ENCODE data around the gene AGPAT4.

The AGPAT4 gene

DNA sequence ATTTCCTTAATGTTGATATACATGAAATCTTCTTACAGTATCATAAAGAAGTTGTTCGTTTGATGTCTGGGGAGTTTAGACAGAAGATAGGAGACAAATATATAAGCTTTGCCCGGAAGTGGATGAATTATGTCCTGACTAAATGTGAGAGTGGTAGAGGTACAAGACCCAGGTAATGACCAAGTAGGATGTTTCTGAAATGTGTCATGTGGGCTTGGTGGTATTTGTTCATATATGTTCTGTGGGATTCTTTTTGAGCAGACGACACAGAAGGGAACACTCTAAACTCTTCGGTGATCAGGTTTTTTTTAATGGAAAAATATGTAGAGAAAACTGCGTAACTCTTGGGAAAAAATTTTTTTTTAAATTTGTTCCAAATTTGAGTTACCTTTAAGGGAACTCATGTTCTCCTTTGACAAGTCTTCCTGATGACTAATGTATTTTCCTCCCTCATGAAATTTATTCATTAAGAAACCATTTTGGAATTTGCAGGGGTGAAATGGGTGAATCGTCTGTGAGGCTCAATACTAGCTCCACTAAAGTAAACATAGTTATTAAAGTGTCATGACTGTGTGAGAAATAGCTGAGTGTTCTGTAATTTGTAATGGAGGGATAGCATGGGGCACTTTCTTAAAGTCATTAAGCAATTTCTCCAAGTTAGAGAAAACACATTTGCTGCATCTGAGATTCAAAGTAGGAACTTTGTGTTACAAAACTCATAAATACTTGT lies 181.7 kb downstream of the AGPAT4 start:
- no peak for DNase-seq (ENCODE audit: low read depth)
- no peak overlapping the region for H3K4me3 ChIP-seq (ENCODE audit: low read depth, low read length)
- TF ChIP-seq, protein P1, sequence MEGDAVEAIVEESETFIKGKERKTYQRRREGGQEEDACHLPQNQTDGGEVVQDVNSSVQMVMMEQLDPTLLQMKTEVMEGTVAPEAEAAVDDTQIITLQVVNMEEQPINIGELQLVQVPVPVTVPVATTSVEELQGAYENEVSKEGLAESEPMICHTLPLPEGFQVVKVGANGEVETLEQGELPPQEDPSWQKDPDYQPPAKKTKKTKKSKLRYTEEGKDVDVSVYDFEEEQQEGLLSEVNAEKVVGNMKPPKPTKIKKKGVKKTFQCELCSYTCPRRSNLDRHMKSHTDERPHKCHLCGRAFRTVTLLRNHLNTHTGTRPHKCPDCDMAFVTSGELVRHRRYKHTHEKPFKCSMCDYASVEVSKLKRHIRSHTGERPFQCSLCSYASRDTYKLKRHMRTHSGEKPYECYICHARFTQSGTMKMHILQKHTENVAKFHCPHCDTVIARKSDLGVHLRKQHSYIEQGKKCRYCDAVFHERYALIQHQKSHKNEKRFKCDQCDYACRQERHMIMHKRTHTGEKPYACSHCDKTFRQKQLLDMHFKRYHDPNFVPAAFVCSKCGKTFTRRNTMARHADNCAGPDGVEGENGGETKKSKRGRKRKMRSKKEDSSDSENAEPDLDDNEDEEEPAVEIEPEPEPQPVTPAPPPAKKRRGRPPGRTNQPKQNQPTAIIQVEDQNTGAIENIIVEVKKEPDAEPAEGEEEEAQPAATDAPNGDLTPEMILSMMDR (IDR thresholded peaks at IDR 0.05; ENCODE audit: low read depth, low read length), result no peak
- TF ChIP-seq POLR2A (IDR thresholded peaks at IDR 0.05; ENCODE audit: extremely low read depth, insufficient read length) (no peak), MYC (IDR thresholded peaks at IDR 0.05; ENCODE audit: low read depth, low read length) (no peak)
- TF ChIP-seq, protein P2, sequence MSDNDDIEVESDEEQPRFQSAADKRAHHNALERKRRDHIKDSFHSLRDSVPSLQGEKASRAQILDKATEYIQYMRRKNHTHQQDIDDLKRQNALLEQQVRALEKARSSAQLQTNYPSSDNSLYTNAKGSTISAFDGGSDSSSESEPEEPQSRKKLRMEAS (IDR thresholded peaks at IDR 0.05; ENCODE audit: low read depth, low read length), result no peak

DNA sequence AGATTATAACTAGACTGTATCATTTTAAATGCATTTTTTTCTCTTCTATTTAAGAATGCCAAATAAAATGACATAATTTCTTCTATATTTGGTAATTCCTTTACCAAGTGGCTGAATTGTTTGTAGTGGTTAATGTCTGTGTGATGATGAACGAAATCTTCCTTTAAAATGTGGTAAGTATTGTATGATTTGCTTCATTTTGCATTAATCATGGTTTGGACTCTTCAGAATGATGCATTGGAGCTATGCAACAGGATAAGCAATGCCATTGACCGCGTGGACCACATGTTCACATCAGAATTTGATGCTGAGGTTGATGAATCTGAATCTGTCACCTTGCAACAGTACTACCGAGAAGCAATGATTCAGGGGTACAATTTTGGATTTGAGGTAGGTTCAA lies 182.7 kb downstream of the AGPAT4 start:
- no peak for DNase-seq (ENCODE audit: low read depth)
- no peak overlapping the region for H3K4me3 ChIP-seq (ENCODE audit: low read depth, low read length)
- TF ChIP-seq, protein P1 (IDR thresholded peaks at IDR 0.05; ENCODE audit: low read depth, low read length), result no peak
- TF ChIP-seq MYC (IDR thresholded peaks at IDR 0.05; ENCODE audit: low read depth, low read length), result no peak
- TF ChIP-seq POLR2A (IDR thresholded peaks at IDR 0.05; ENCODE audit: extremely low read depth, insufficient read length), result no peak

DNA sequence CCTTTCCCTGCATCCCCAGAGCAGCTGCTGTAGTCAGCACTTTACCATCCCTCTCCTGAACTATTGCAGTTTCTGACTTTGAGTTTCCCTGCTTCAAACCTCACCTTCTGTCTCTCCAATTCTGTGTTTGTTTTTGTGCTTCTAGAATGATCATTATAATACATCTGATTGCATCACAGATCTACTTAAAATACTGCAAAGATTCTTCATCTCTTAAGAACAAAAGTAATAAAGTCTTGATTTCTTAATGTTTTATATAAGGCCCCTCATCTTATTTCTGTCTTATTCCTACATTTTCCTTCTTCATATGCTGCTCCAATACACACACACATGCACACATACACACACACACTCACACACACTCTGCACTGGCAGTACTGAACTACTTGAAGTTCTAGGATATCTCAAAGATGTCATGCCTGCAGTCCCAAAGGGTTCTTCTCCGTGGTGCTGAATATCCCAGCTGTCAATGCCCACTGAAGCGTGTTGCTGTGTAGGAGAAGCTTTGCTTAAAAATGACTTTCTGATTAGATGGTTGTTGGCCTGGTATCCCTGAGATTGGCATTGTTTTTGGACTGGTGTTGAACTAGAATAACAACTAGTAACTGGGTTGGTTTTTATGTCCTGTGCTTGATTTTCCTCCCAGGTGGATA lies 185.1 kb downstream of the AGPAT4 start:
- H3K4me3 ChIP-seq (ENCODE audit: low read depth, low read length), result no peak overlapping the region
- peak; percentile 21 for DNase-seq (ENCODE audit: low read depth)
- TF ChIP-seq, protein P2 (IDR thresholded peaks at IDR 0.05; ENCODE audit: low read depth, low read length), result 0 out of 2 replicates have a peak, but pooled peaks have one; percentile 26
- TF ChIP-seq POLR2A (IDR thresholded peaks at IDR 0.05; ENCODE audit: extremely low read depth, insufficient read length), result no peak

GRCh38 chr6:161085246-161085645 lies 188.6 kb downstream of the AGPAT4 start:
- DNase-seq (ENCODE audit: low read depth), result no peak
- H3K4me3 ChIP-seq (ENCODE audit: low read depth, low read length), result no peak overlapping the region
- TF ChIP-seq, protein P2 (IDR thresholded peaks at IDR 0.05; ENCODE audit: low read depth, low read length), result no peak
- TF ChIP-seq POLR2A (IDR thresholded peaks at IDR 0.05; ENCODE audit: extremely low read depth, insufficient read length), result no peak
- TF ChIP-seq, protein P1 (IDR thresholded peaks at IDR 0.05; ENCODE audit: low read depth, low read length), result no peak
- TF ChIP-seq MYC (IDR thresholded peaks at IDR 0.05; ENCODE audit: low read depth, low read length), result no peak

GRCh38 chr6:161082215-161082614 lies 191.6 kb downstream of the AGPAT4 start:
- TF ChIP-seq MYC (IDR thresholded peaks at IDR 0.05; ENCODE audit: low read depth, low read length) (no peak), POLR2A (IDR thresholded peaks at IDR 0.05; ENCODE audit: extremely low read depth, insufficient read length) (no peak)
- TF ChIP-seq, protein P2 (IDR thresholded peaks at IDR 0.05; ENCODE audit: low read depth, low read length), result no peak
- TF ChIP-seq, protein P1 (IDR thresholded peaks at IDR 0.05; ENCODE audit: low read depth, low read length), result no peak
- no peak for DNase-seq (ENCODE audit: low read depth)
- no peak overlapping the region for H3K4me3 ChIP-seq (ENCODE audit: low read depth, low read length)

GRCh38 chr6:161080263-161080970 lies 193.4 kb downstream of the AGPAT4 start:
- no peak for DNase-seq (ENCODE audit: low read depth)
- TF ChIP-seq POLR2A (IDR thresholded peaks at IDR 0.05; ENCODE audit: extremely low read depth, insufficient read length) (no peak), MYC (IDR thresholded peaks at IDR 0.05; ENCODE audit: low read depth, low read length) (no peak)
- TF ChIP-seq, protein P2 (IDR thresholded peaks at IDR 0.05; ENCODE audit: low read depth, low read length), result no peak
- TF ChIP-seq, protein P1 (IDR thresholded peaks at IDR 0.05; ENCODE audit: low read depth, low read length), result no peak
- H3K4me3 ChIP-seq (ENCODE audit: low read depth, low read length), result no peak overlapping the region

Measured in NB4 (cell line).